Endothelial cell of umbilical vein (primary cell): Measurements from ENCODE around the gene CUEDC1. TPM values are rescaled to one million over a fixed set of nuclear protein-coding genes. Genes with fewer than 3 reads are reported as not detected.

Source experiments
- BruUV-seq: library from RNA; stranded (reverse); fragments of 400-500 nt; replicated peaks from 2 replicates; lab custom pipeline; 2021; lab: Mats Ljungman, UMichigan
- CTCF ChIA-PET: fragments of 300-600, 350-600 bp; sonication (Branson Sonifier 250); formaldehyde crosslinking; loops from one replicate; lab custom pipeline; 2021; ENCODE audit warnings: antibody characterized with exemption, inconsistent platforms; lab: Charles Lee
- POLR2A ChIA-PET: fragments of 300-600, 350-600 bp; sonication (Branson Sonifier 250); formaldehyde crosslinking; loops from one replicate; lab custom pipeline; 2021; ENCODE audit warnings: antibody characterized with exemption, inconsistent platforms; lab: Charles Lee
- DNase-seq: peaks from one replicate; pipeline ENCODE4 v3.0.0-alpha.2; 2011; ENCODE audit warnings: low read depth, low spot score
- FAIRE-seq: peaks from 2 replicates; lab custom pipeline; 2011; peaks lifted over from hg19 to GRCh38; lab: Jason Lieb, UNC
- H2AFZ ChIP-seq: 2 replicates; pipeline ENCODE4 v1.6.0; 2012; ENCODE audit warnings: low read depth, low read length, control low read depth, inconsistent platforms
- H3K27ac ChIP-seq: 2 replicates; pipeline ENCODE4 v1.5.1; 2011; ENCODE audit warnings: low read depth, mild to moderate bottlenecking, control low read depth, low read length, moderate library complexity; ENCODE audit not compliant: insufficient read depth
- H3K27me3 ChIP-seq, 2 experiments: 2 replicates each; pipeline versions ENCODE4 v1.6.0 to v1.6.1; 2011; ENCODE audit warnings: low read length in 2 of 2, mixed read lengths in 1 of 2; ENCODE audit not compliant: control insufficient read depth in 2 of 2, insufficient read depth in 2 of 2
- H3K36me3 ChIP-seq, 2 experiments: 2 replicates in 1 of 2; 3 replicates in 1 of 2; pipeline ENCODE4 v1.5.1; 2011; ENCODE audit warnings: low read length in 2 of 2, mild to moderate bottlenecking in 1 of 2, moderate library complexity in 1 of 2; ENCODE audit not compliant: control insufficient read depth in 2 of 2, insufficient read depth in 2 of 2; ENCODE audit errors: extremely low read depth in 1 of 2
- H3K4me1 ChIP-seq: 3 replicates; pipeline ENCODE4 v1.5.1; 2011; ENCODE audit warnings: mild to moderate bottlenecking, low read length; ENCODE audit not compliant: control insufficient read depth, insufficient read depth; ENCODE audit errors: extremely low read depth
- H3K4me2 ChIP-seq: 2 replicates; pipeline ENCODE4 v1.6.1; 2011; ENCODE audit warnings: low read length, control low read depth, mixed read lengths; ENCODE audit not compliant: insufficient read depth
- H3K4me3 ChIP-seq, 3 experiments: fragments of 200-600 bp in 1 of 3; sonication (generic), shearing (Covaris generic) in 1 of 3; replicated peaks in 1 of 3; 2 replicates each; pipeline ENCODE4 v1.5.1; 2011 to 2016; ENCODE audit warnings: control low read depth in 3 of 3, low read length in 3 of 3, mild to moderate bottlenecking in 2 of 3, inconsistent platforms in 1 of 3, low read depth in 1 of 3, moderate library complexity in 1 of 3; ENCODE audit not compliant: insufficient read depth in 1 of 3
- H3K79me2 ChIP-seq: 2 replicates; pipeline ENCODE4 v1.6.0; 2012; ENCODE audit warnings: low read length, inconsistent platforms; ENCODE audit not compliant: control insufficient read depth, insufficient read depth
- H3K9ac ChIP-seq: replicated peaks from 2 replicates; pipeline ENCODE3; 2011; ENCODE audit warnings: low read length, control low read depth; ENCODE audit not compliant: insufficient read depth; ENCODE audit errors: extremely low read depth
- H3K9me1 ChIP-seq: replicated peaks from 3 replicates; pipeline ENCODE4 v1.6.0; 2011; ENCODE audit warnings: mild to moderate bottlenecking, low read length; ENCODE audit not compliant: control insufficient read depth, insufficient read depth; ENCODE audit errors: extremely low read depth
- H3K9me3 ChIP-seq: replicated peaks from 2 replicates; pipeline ENCODE4 v1.5.1; 2012; ENCODE audit warnings: low read length, inconsistent platforms; ENCODE audit not compliant: control insufficient read depth, insufficient read depth
- H4K20me1 ChIP-seq: replicated peaks from 2 replicates; pipeline ENCODE3; 2011; ENCODE audit warnings: mild to moderate bottlenecking, low read length; ENCODE audit not compliant: control insufficient read depth, insufficient read depth; ENCODE audit errors: extremely low read depth
- CTCF ChIP-seq, 2 donors: IDR thresholded peaks; 1 replicate in 1 of 2; 2 replicates in 1 of 2; pipeline ENCODE4 v1.5.1; 2011; ENCODE audit warnings: low read length in 2 of 2, mild to moderate bottlenecking in 2 of 2, moderate library complexity in 2 of 2, control low read depth in 1 of 2, inconsistent platforms in 1 of 2, low read depth in 1 of 2; ENCODE audit not compliant: insufficient read depth in 1 of 2; ENCODE audit errors: extremely low read depth in 1 of 2
- EZH2 ChIP-seq: IDR thresholded peaks from 2 replicates; pipeline ENCODE4 v1.6.1; 2012; ENCODE audit warnings: borderline replicate concordance, low read depth, mild to moderate bottlenecking, moderate library complexity, low read length, inconsistent platforms; ENCODE audit not compliant: severe bottlenecking
- FOS ChIP-seq: IDR thresholded peaks from 2 replicates; pipeline ENCODE4 v1.6.1; 2011; ENCODE audit warnings: mild to moderate bottlenecking, low read length, moderate library complexity, borderline replicate concordance; ENCODE audit not compliant: insufficient read depth
- GATA2 ChIP-seq: IDR thresholded peaks from 2 replicates; pipeline ENCODE4 v1.7.0; 2011; ENCODE audit warnings: low read depth, mild to moderate bottlenecking, moderate library complexity, mixed read lengths, low read length; ENCODE audit not compliant: insufficient read length, insufficient read depth
- JUN ChIP-seq: IDR thresholded peaks from 2 replicates; pipeline ENCODE4 v1.6.1; 2011; ENCODE audit warnings: borderline replicate concordance, low read depth; ENCODE audit not compliant: insufficient read length, insufficient read depth
- MAX ChIP-seq: IDR thresholded peaks from 2 replicates; pipeline ENCODE4 v1.6.1; 2011; ENCODE audit not compliant: insufficient read depth, insufficient read length
- MYC ChIP-seq: IDR thresholded peaks from one replicate; pipeline ENCODE4 v1.6.1; 2011; ENCODE audit warnings: mild to moderate bottlenecking, low read depth, low read length
- POLR2A ChIP-seq: IDR thresholded peaks from 2 replicates; pipeline ENCODE4 v1.6.1; 2012; ENCODE audit warnings: low read depth, mild to moderate bottlenecking, control low read depth, low read length
- POLR2AphosphoS5 ChIP-seq: IDR thresholded peaks from 2 replicates; pipeline ENCODE4 v1.6.1; 2012; ENCODE audit warnings: low read depth, mild to moderate bottlenecking, control low read depth, low read length, moderate library complexity; ENCODE audit not compliant: insufficient read depth
- dilution Hi-C: fragments of 300-500 bp; cut with MboI; formaldehyde crosslinking; loops from one replicate; pipeline ENCODE4 v1.15.0; 2019; ENCODE audit warnings: low sequenced_read_pairs; ENCODE audit not compliant: extremely low pct_ligation_motif_present
- intact Hi-C: fragments of 100-400 bp; cut with micrococcal nuclease; formaldehyde crosslinking; loops from one replicate; pipeline ENCODE4 v1.10.0; 2022
- polyA plus RNA-seq, 4 experiments: library from polyadenylated mRNA; depleted of rRNA in 3 of 4; stranded (reverse) in 3 of 4; unstranded in 1 of 4; fragments of >200 nt; gene quantifications; 2 replicates each; pipeline versions ENCODE4 v1.2.1 to v1.2.3, GENCODE V29; 2011 to 2012; ENCODE audit warnings: missing spikeins in 1 of 4
- total RNA-seq: library from RNA; stranded (reverse); gene quantifications from 2 replicates; pipeline ENCODE4 v1.2.3, GENCODE V29; 2021

CUEDC1 gene
- total and polyA plus RNA-seq, 2 donors (not counting 3 experiments of a cell fraction or from before 2014, with no cell fraction given): 15.8 to 27.7 TPM

GRCh38 chr17:57899391-57899790 is 55.8 kb downstream of the CUEDC1 start:
- BruUV-seq: no TSS peak
- ChIA-PET CTCF (interaction anchor here (1.0 to 3.3 kb wide), 9 partner anchors 12 to 100 kb away, joined by 3 to 11 read pairs (median 4); no protein-coding TSS in a partner anchor), POLR2A (no interaction called here)
- DNase-seq: no peak
- Histone ChIP-seq H3K4me1 (peaks cover 19% of the 10 kb centered on the region), H3K4me3 (no peak overlapping the region), H3K79me2 (no peaks in the 10 kb centered on the region), H3K4me2 (no peak overlapping the region), H2AFZ (no peak overlapping the region), H3K9ac (no peak overlapping the region), H3K27ac (no peak overlapping the region), H3K9me3 (no peaks in the 10 kb centered on the region), H3K9me1 (no peaks in the 10 kb centered on the region), H4K20me1 (no peaks in the 10 kb centered on the region), H3K36me3 (no peaks in the 10 kb centered on the region), H3K27me3 (no peaks in the 10 kb centered on the region)
- FAIRE-seq: no peak
- dilution Hi-C loops: no loop called here
- TF ChIP-seq EZH2: no peak
- TF ChIP-seq MYC: no peak
- no peak for TF ChIP-seq FOS
- no peak for TF ChIP-seq POLR2A
- no peak for TF ChIP-seq MAX
- no peak for TF ChIP-seq CTCF (IDR thresholded peaks at IDR 0.05; ENCODE audit: extremely low read depth in 1 of 2, insufficient read depth in 1 of 2, low read depth in 1 of 2, low read length in 2 of 2)
- TF ChIP-seq JUN: no peak
- no peak for TF ChIP-seq GATA2
- no peak for TF ChIP-seq POLR2AphosphoS5
- intact Hi-C loops: no loop called here
